ENCODE data around the gene SIRT3.

The SIRT3 gene

GRCh38 chr11:216081-216974, 19.8 kb downstream of the SIRT3 start:
- H3K9me3 ChIP-seq (ENCODE audit: control insufficient read depth, low read length) = no peaks in the 10 kb centered on the region
- no peak overlapping the region for H3K9ac ChIP-seq (ENCODE audit: low read length)
- H3K4me3 ChIP-seq (ENCODE audit: low read length) = no peak overlapping the region
- no peaks in the 10 kb centered on the region for H3K4me1 ChIP-seq (ENCODE audit: control insufficient read depth, insufficient read depth, low read length)
- no peaks in the 10 kb centered on the region for H3K27me3 ChIP-seq (ENCODE audit: control insufficient read depth, insufficient read depth, low read length)
- peaks cover 14% of the 10 kb centered on the region for H3K36me3 ChIP-seq (ENCODE audit: control insufficient read depth, insufficient read depth, low read length)

- Histone ChIP-seq H3K4me1 (ENCODE audit: control insufficient read depth, insufficient read depth, low read length) (no peaks in the 10 kb centered on the region), H3K9me3 (ENCODE audit: control insufficient read depth, low read length) (no peaks in the 10 kb centered on the region), H3K4me3 (ENCODE audit: low read length) (no peak overlapping the region), H3K9ac (ENCODE audit: low read length) (no peak overlapping the region), H3K36me3 (ENCODE audit: control insufficient read depth, insufficient read depth, low read length) (peaks cover 17% of the 10 kb centered on the region), H3K27me3 (ENCODE audit: control insufficient read depth, insufficient read depth, low read length) (no peaks in the 10 kb centered on the region)
Observed at GRCh38 chr11:215581-216037, 20.5 kb downstream of the SIRT3 start.

- Histone ChIP-seq H3K36me3 (ENCODE audit: control insufficient read depth, insufficient read depth, low read length) (peaks cover 27% of the 10 kb centered on the region), H3K9me3 (ENCODE audit: control insufficient read depth, low read length) (no peaks in the 10 kb centered on the region), H3K4me1 (ENCODE audit: control insufficient read depth, insufficient read depth, low read length) (peaks cover 13% of the 10 kb centered on the region), H3K27me3 (ENCODE audit: control insufficient read depth, insufficient read depth, low read length) (no peaks in the 10 kb centered on the region), H3K9ac (ENCODE audit: low read length) (no peak overlapping the region), H3K4me3 (ENCODE audit: low read length) (no peak overlapping the region)
Observed at GRCh38 chr11:214083-214482, 22.1 kb downstream of the SIRT3 start.

GRCh38 chr11:213111-213510, 23.0 kb downstream of the SIRT3 start:
- H3K4me3 ChIP-seq (ENCODE audit: low read length) = no peak overlapping the region
- H3K9me3 ChIP-seq (ENCODE audit: control insufficient read depth, low read length) = no peaks in the 10 kb centered on the region
- H3K36me3 ChIP-seq (ENCODE audit: control insufficient read depth, insufficient read depth, low read length) = peaks cover 27% of the 10 kb centered on the region
- H3K4me1 ChIP-seq (ENCODE audit: control insufficient read depth, insufficient read depth, low read length) = peaks cover 13% of the 10 kb centered on the region
- no peak overlapping the region for H3K9ac ChIP-seq (ENCODE audit: low read length)
- H3K27me3 ChIP-seq (ENCODE audit: control insufficient read depth, insufficient read depth, low read length) = no peaks in the 10 kb centered on the region

GRCh38 chr11:212150-213100, 23.7 kb downstream of the SIRT3 start:
- Histone ChIP-seq H3K27me3 (ENCODE audit: control insufficient read depth, insufficient read depth, low read length) (no peaks in the 10 kb centered on the region), H3K36me3 (ENCODE audit: control insufficient read depth, insufficient read depth, low read length) (peaks cover 27% of the 10 kb centered on the region), H3K4me3 (ENCODE audit: low read length) (no peak overlapping the region), H3K9ac (ENCODE audit: low read length) (no peak overlapping the region), H3K4me1 (ENCODE audit: control insufficient read depth, insufficient read depth, low read length) (peaks cover 13% of the 10 kb centered on the region), H3K9me3 (ENCODE audit: control insufficient read depth, low read length) (no peaks in the 10 kb centered on the region)

- H3K27me3 ChIP-seq (ENCODE audit: control insufficient read depth, insufficient read depth, low read length) = no peaks in the 10 kb centered on the region
- H3K9ac ChIP-seq (ENCODE audit: low read length) = no peak overlapping the region
- H3K4me1 ChIP-seq (ENCODE audit: control insufficient read depth, insufficient read depth, low read length) = peaks cover 13% of the 10 kb centered on the region
- H3K9me3 ChIP-seq (ENCODE audit: control insufficient read depth, low read length) = no peaks in the 10 kb centered on the region
- peaks cover 27% of the 10 kb centered on the region for H3K36me3 ChIP-seq (ENCODE audit: control insufficient read depth, insufficient read depth, low read length)
- no peak overlapping the region for H3K4me3 ChIP-seq (ENCODE audit: low read length)
Observed at GRCh38 chr11:211741-212140, 24.4 kb downstream of the SIRT3 start.

- Histone ChIP-seq H3K27me3 (ENCODE audit: control insufficient read depth, insufficient read depth, low read length) (no peaks in the 10 kb centered on the region), H3K36me3 (ENCODE audit: control insufficient read depth, insufficient read depth, low read length) (peaks cover 27% of the 10 kb centered on the region), H3K4me3 (ENCODE audit: low read length) (no peak overlapping the region), H3K9me3 (ENCODE audit: control insufficient read depth, low read length) (no peaks in the 10 kb centered on the region), H3K9ac (ENCODE audit: low read length) (no peak overlapping the region), H3K4me1 (ENCODE audit: control insufficient read depth, insufficient read depth, low read length) (peaks cover 15% of the 10 kb centered on the region)
Observed at GRCh38 chr11:211295-211694, 24.8 kb downstream of the SIRT3 start.

GRCh38 chr11:210803-211180, 25.4 kb downstream of the SIRT3 start:
- H3K36me3 ChIP-seq (ENCODE audit: control insufficient read depth, insufficient read depth, low read length) = peaks cover 27% of the 10 kb centered on the region
- H3K9ac ChIP-seq (ENCODE audit: low read length) = no peak overlapping the region
- H3K9me3 ChIP-seq (ENCODE audit: control insufficient read depth, low read length) = no peaks in the 10 kb centered on the region
- H3K4me1 ChIP-seq (ENCODE audit: control insufficient read depth, insufficient read depth, low read length) = peaks cover 20% of the 10 kb centered on the region
- no peak overlapping the region for H3K4me3 ChIP-seq (ENCODE audit: low read length)
- H3K27me3 ChIP-seq (ENCODE audit: control insufficient read depth, insufficient read depth, low read length) = no peaks in the 10 kb centered on the region

GRCh38 chr11:210122-210802, 25.9 kb downstream of the SIRT3 start:
- Histone ChIP-seq H3K4me1 (ENCODE audit: control insufficient read depth, insufficient read depth, low read length) (peaks cover 25% of the 10 kb centered on the region), H3K27me3 (ENCODE audit: control insufficient read depth, insufficient read depth, low read length) (no peaks in the 10 kb centered on the region), H3K9me3 (ENCODE audit: control insufficient read depth, low read length) (no peaks in the 10 kb centered on the region), H3K36me3 (ENCODE audit: control insufficient read depth, insufficient read depth, low read length) (peaks cover 27% of the 10 kb centered on the region), H3K9ac (ENCODE audit: low read length) (peak overlapping the region; percentile 97), H3K4me3 (ENCODE audit: low read length) (peak overlapping the region; percentile 37)

- Histone ChIP-seq H3K27me3 (ENCODE audit: control insufficient read depth, insufficient read depth, low read length) (no peaks in the 10 kb centered on the region), H3K36me3 (ENCODE audit: control insufficient read depth, insufficient read depth, low read length) (peaks cover 27% of the 10 kb centered on the region), H3K9me3 (ENCODE audit: control insufficient read depth, low read length) (no peaks in the 10 kb centered on the region), H3K4me1 (ENCODE audit: control insufficient read depth, insufficient read depth, low read length) (peaks cover 29% of the 10 kb centered on the region), H3K4me3 (ENCODE audit: low read length) (peak overlapping the region; percentile 37), H3K9ac (ENCODE audit: low read length) (peak overlapping the region; percentile 97)
Observed at GRCh38 chr11:209275-210121, 26.6 kb downstream of the SIRT3 start.

- Histone ChIP-seq H3K27me3 (ENCODE audit: control insufficient read depth, insufficient read depth, low read length) (no peaks in the 10 kb centered on the region), H3K36me3 (ENCODE audit: control insufficient read depth, insufficient read depth, low read length) (peaks cover 27% of the 10 kb centered on the region), H3K4me1 (ENCODE audit: control insufficient read depth, insufficient read depth, low read length) (peaks cover 29% of the 10 kb centered on the region), H3K9ac (ENCODE audit: low read length) (peak overlapping the region; percentile 97), H3K4me3 (ENCODE audit: low read length) (peak overlapping the region; percentile 37), H3K9me3 (ENCODE audit: control insufficient read depth, low read length) (no peaks in the 10 kb centered on the region)
Observed at GRCh38 chr11:208917-209260, 27.3 kb downstream of the SIRT3 start.
